Measurements from ENCODE around the gene EGR1.

DNA sequence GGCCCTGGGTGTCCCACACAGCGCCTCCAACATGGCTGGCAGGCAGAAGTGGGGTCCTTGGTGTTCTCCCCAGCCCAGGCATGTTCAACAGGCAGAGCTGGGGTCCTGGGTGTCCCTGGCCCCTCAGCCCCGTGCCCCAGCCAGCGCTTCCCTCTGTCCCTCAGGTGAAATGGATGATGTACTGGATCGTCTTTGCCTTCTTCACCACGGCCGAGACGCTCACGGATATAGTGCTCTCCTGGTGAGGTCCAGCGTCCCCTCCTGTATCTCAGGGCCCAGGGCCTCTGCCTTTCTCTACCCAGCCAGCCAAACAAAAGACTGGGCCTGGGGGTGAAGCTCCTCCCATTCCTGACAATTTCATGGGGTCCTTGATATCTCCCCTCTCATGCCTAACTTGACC, 24.1 kb upstream of the EGR1 start:
- TF ChIP-seq, protein P1, sequence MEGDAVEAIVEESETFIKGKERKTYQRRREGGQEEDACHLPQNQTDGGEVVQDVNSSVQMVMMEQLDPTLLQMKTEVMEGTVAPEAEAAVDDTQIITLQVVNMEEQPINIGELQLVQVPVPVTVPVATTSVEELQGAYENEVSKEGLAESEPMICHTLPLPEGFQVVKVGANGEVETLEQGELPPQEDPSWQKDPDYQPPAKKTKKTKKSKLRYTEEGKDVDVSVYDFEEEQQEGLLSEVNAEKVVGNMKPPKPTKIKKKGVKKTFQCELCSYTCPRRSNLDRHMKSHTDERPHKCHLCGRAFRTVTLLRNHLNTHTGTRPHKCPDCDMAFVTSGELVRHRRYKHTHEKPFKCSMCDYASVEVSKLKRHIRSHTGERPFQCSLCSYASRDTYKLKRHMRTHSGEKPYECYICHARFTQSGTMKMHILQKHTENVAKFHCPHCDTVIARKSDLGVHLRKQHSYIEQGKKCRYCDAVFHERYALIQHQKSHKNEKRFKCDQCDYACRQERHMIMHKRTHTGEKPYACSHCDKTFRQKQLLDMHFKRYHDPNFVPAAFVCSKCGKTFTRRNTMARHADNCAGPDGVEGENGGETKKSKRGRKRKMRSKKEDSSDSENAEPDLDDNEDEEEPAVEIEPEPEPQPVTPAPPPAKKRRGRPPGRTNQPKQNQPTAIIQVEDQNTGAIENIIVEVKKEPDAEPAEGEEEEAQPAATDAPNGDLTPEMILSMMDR (conservative IDR thresholded peaks at IDR 0.05 in 1 of 2, IDR thresholded peaks at IDR 0.05 in 1 of 2; ENCODE audit: extremely low read depth in 1 of 2, insufficient read depth in 1 of 2, low read depth in 1 of 2, low read length in 2 of 2), result no peak
- TF ChIP-seq EZH2 (IDR thresholded peaks at IDR 0.05; ENCODE audit: borderline replicate concordance, low read length), result no peak
